Stimulated activated naive CD8-positive, alpha-beta T cell treated with anti-CD3 and anti-CD28 coated beads, Interleukin-15, amount 100 ng/mL, for 72 hours (primary cell): Measurements from ENCODE around the gene GPR55.

ENCODE experiments used
- ATAC-seq: fragments of 150-1000 bp; cut with Tn5 transposase; 2 replicates; pipeline ENCODE4 v1.10.0; 2021; ENCODE audit warnings: mild to moderate bottlenecking, moderate library complexity
- DNase-seq, 2 donors: peaks; one replicate each; pipeline ENCODE4 v3.0.0; 2021 to 2022
- H3K27ac Mint-ChIP-seq, 2 donors: one replicate each; pipeline ENCODE4 v1.8.0; 2022; ENCODE audit warnings: mild to moderate bottlenecking in 2 of 2, mixed read lengths in 2 of 2, moderate library complexity in 2 of 2
- H3K27me3 Mint-ChIP-seq: one replicate; pipeline ENCODE4 v1.8.0; 2022; ENCODE audit warnings: mixed read lengths
- H3K4me1 Mint-ChIP-seq: one replicate; pipeline ENCODE4 v1.8.0; 2022; ENCODE audit warnings: mild to moderate bottlenecking, mixed read lengths
- H3K4me3 Mint-ChIP-seq, 2 donors: one replicate each; pipeline ENCODE4 v1.8.0; 2022; ENCODE audit warnings: mild to moderate bottlenecking in 2 of 2, mixed read lengths in 2 of 2, moderate library complexity in 1 of 2
- H3K9me3 Mint-ChIP-seq, 2 donors: one replicate each; pipeline ENCODE4 v1.8.0; 2022; ENCODE audit warnings: mixed read lengths in 2 of 2

The GPR55 gene

GRCh38 chr2:230930928-230931555 lies 6.0 kb upstream of the GPR55 start:
- peaks cover 6% of the 10 kb centered on the region for H3K27me3 Mint-ChIP-seq
- H3K9me3 Mint-ChIP-seq, result peaks cover 9 to 10% of the 10 kb centered on the region in 2 donors
- DNase-seq (peak in 1 of 2 donors; percentile 7), ATAC-seq (no peak)
- peaks cover 81% of the 10 kb centered on the region for H3K4me1 Mint-ChIP-seq
- H3K27ac Mint-ChIP-seq, result peak overlapping the region in 1 of 2 donors; percentile 20
- H3K4me3 Mint-ChIP-seq, result no peak overlapping the region

- Mint-ChIP-seq H3K27ac (no peak overlapping the region), H3K27me3 (peaks cover 6% of the 10 kb centered on the region)
Observed at GRCh38 chr2:230930149-230930780, 5.2 kb upstream of the GPR55 start.

GRCh38 chr2:230929381-230930148 lies 4.5 kb upstream of the GPR55 start:
- no peaks in the 10 kb centered on the region for H3K9me3 Mint-ChIP-seq
- peaks cover 96% of the 10 kb centered on the region for H3K4me1 Mint-ChIP-seq
- no peak overlapping the region for H3K4me3 Mint-ChIP-seq
- ATAC-seq, result no peak
- peak overlapping the region in 1 of 2 donors; percentile 38 for H3K27ac Mint-ChIP-seq
- DNase-seq, result peak in 1 of 2 donors; percentile 8
- peaks cover 6% of the 10 kb centered on the region for H3K27me3 Mint-ChIP-seq

More at GRCh38 chr2:230930149-230930780, 5.2 kb upstream of the GPR55 start:
- no peak for ATAC-seq
- no peak overlapping the region for H3K4me3 Mint-ChIP-seq
- H3K9me3 Mint-ChIP-seq, result peaks cover 1 to 2% of the 10 kb centered on the region in 2 donors
- peaks cover 89% of the 10 kb centered on the region for H3K4me1 Mint-ChIP-seq
- DNase-seq, result no peak

- no peak for ATAC-seq
- Mint-ChIP-seq H3K4me1 (peaks cover 97% of the 10 kb centered on the region), H3K4me3 (no peak overlapping the region), H3K27me3 (peaks cover 6% of the 10 kb centered on the region), H3K27ac (peak overlapping the region; percentile 38 to 85), H3K9me3 (no peaks in the 10 kb centered on the region)
- DNase-seq, result no peak
Observed at GRCh38 chr2:230928701-230929380, 3.8 kb upstream of the GPR55 start.

- H3K27ac Mint-ChIP-seq, result peak overlapping the region in 1 of 2 donors; percentile 96
- H3K9me3 Mint-ChIP-seq, result no peaks in the 10 kb centered on the region
- H3K27me3 Mint-ChIP-seq, result no peaks in the 10 kb centered on the region
- DNase-seq (no peak), ATAC-seq (no peak)
- H3K4me1 Mint-ChIP-seq, result peaks cover 97% of the 10 kb centered on the region
- peak overlapping the region; percentile 68 to 74 for H3K4me3 Mint-ChIP-seq
Observed at GRCh38 chr2:230927711-230928341, 2.8 kb upstream of the GPR55 start.

GRCh38 chr2:230925879-230926765 lies 1.1 kb upstream of the GPR55 start:
- DNase-seq (peak; percentile 74 to 75), ATAC-seq (peak; percentile 71)
- H3K27me3 Mint-ChIP-seq, result no peaks in the 10 kb centered on the region
- H3K9me3 Mint-ChIP-seq, result no peaks in the 10 kb centered on the region
- peaks cover 97% of the 10 kb centered on the region for H3K4me1 Mint-ChIP-seq
- H3K27ac Mint-ChIP-seq, result peak overlapping the region; percentile 97 to 99
- H3K4me3 Mint-ChIP-seq, result peak overlapping the region; percentile 90 to 93

GRCh38 chr2:230925443-230925878 lies 419 bp upstream of the GPR55 start:
- no peaks in the 10 kb centered on the region for H3K9me3 Mint-ChIP-seq
- ATAC-seq, result peak; percentile 57
- peak overlapping the region; percentile 97 to 99 for H3K27ac Mint-ChIP-seq
- DNase-seq, result peak; percentile 70 to 80
- H3K4me3 Mint-ChIP-seq, result peak overlapping the region; percentile 90 to 93
- no peaks in the 10 kb centered on the region for H3K27me3 Mint-ChIP-seq
- peaks cover 97% of the 10 kb centered on the region for H3K4me1 Mint-ChIP-seq

GRCh38 chr2:230924092-230924469 lies 961 bp downstream of the GPR55 start:
- no peak for ATAC-seq
- Mint-ChIP-seq H3K27me3 (no peaks in the 10 kb centered on the region), H3K4me3 (peak overlapping the region; percentile 90 to 93), H3K9me3 (no peaks in the 10 kb centered on the region), H3K27ac (peak overlapping the region; percentile 72 to 99), H3K4me1 (peaks cover 93% of the 10 kb centered on the region)
- no peak for DNase-seq

GRCh38 chr2:230922951-230923717 lies 1.9 kb downstream of the GPR55 start:
- H3K4me1 Mint-ChIP-seq, result peaks cover 94% of the 10 kb centered on the region
- ATAC-seq (no peak), DNase-seq (no peak)
- peak overlapping the region in 1 of 2 donors; percentile 27 for H3K27ac Mint-ChIP-seq
- H3K9me3 Mint-ChIP-seq, result no peaks in the 10 kb centered on the region
- no peaks in the 10 kb centered on the region for H3K27me3 Mint-ChIP-seq
- H3K4me3 Mint-ChIP-seq, result peak overlapping the region; percentile 90 to 93

GRCh38 chr2:230921806-230922595 lies 3.0 kb downstream of the GPR55 start:
- no peak overlapping the region for H3K27ac Mint-ChIP-seq
- peaks cover 94% of the 10 kb centered on the region for H3K4me1 Mint-ChIP-seq
- no peaks in the 10 kb centered on the region for H3K9me3 Mint-ChIP-seq
- ATAC-seq, result no peak
- no peaks in the 10 kb centered on the region for H3K27me3 Mint-ChIP-seq
- H3K4me3 Mint-ChIP-seq, result peak overlapping the region; percentile 76 to 90
- DNase-seq, result no peak

- H3K27me3 Mint-ChIP-seq, result no peaks in the 10 kb centered on the region
- ATAC-seq (no peak), DNase-seq (no peak)
- H3K27ac Mint-ChIP-seq, result peak overlapping the region; percentile 86 to 87
- H3K9me3 Mint-ChIP-seq, result no peaks in the 10 kb centered on the region
- peak overlapping the region; percentile 76 to 90 for H3K4me3 Mint-ChIP-seq
- H3K4me1 Mint-ChIP-seq, result peaks cover 94% of the 10 kb centered on the region
Observed at GRCh38 chr2:230920167-230920566, 4.9 kb downstream of the GPR55 start.

- Mint-ChIP-seq H3K4me3 (peak overlapping the region; percentile 76 to 90), H3K4me1 (peaks cover 94% of the 10 kb centered on the region), H3K9me3 (no peaks in the 10 kb centered on the region), H3K27ac (peak overlapping the region; percentile 67 to 72), H3K27me3 (no peaks in the 10 kb centered on the region)
- no peak for DNase-seq
- no peak for ATAC-seq
Observed at GRCh38 chr2:230919681-230920080, 5.4 kb downstream of the GPR55 start.

- Mint-ChIP-seq H3K4me1 (peaks cover 95% of the 10 kb centered on the region), H3K9me3 (no peaks in the 10 kb centered on the region), H3K27me3 (no peaks in the 10 kb centered on the region), H3K4me3 (peak overlapping the region; percentile 66 to 76), H3K27ac (peak overlapping the region in 1 of 2 donors; percentile 72)
- no peak for ATAC-seq
- DNase-seq, result no peak
Observed at GRCh38 chr2:230919240-230919639, 5.8 kb downstream of the GPR55 start.
